Measurements from ENCODE around the gene CLSTN1. TPM values are rescaled to one million over a fixed set of nuclear protein-coding genes. Genes with fewer than 3 reads are reported as not detected.
"Not testable (repeated sequence)": the region's sequence is repeated elsewhere in the genome, so short reads cannot be mapped to it uniquely, and the experiment has no call there.

The CLSTN1 gene
- total and polyA plus RNA-seq, 8 donors, result 73.1 to 120 (median 107) TPM

- H3K4me3 ChIP-seq, result no peak overlapping the region
- H3K36me3 ChIP-seq, result no peaks in the 10 kb centered on the region
- no peak overlapping the region for H3K27ac ChIP-seq
- peak; percentile 26 for ATAC-seq
- no peak for DNase-seq
- H3K4me1 ChIP-seq, result no peaks in the 10 kb centered on the region
- no peaks in the 10 kb centered on the region for H3K9me3 ChIP-seq
- intact Hi-C loops (cut with DNase I), result no loop called here
- TF ChIP-seq CTCF (IDR thresholded peaks at IDR 0.05), result no peak
- no peaks in the 10 kb centered on the region for H3K27me3 ChIP-seq
These were observed 31.4 kb downstream of the CLSTN1 start for GRCh38 chr1:9792156-9793042.

DNA sequence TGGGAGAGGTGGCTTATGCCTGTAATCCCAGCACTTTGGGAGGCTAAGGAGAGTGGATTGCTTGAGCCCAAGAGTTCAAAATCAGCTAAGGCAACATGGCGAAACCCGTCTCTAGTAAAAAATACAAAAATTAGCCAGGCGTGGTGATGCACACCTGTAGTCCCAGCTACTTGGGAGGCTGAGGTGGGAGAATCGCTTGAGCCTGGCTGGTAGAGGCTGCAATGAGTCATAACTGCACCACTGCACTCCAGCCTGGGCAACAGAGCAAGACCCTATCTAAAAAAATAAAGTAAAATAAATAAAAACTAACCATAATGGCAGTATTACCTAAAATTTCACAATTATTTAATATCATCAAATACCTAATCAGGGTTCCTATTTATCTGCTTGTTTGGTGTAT lies 34.1 kb downstream of the CLSTN1 start:
- ATAC-seq, H3K36me3 ChIP-seq, H3K4me1 ChIP-seq, DNase-seq, H3K9me3 ChIP-seq, H3K4me3 ChIP-seq, H3K27ac ChIP-seq, H3K27me3 ChIP-seq: not testable (repeated sequence)
- intact Hi-C loops (cut with DNase I), result loop anchor here in 1 of 2 donors (5.0 kb wide), 1 partner anchor 78 kb away; no protein-coding TSS in a partner anchor

GRCh38 chr1:9787702-9788101 lies 36.1 kb downstream of the CLSTN1 start:
- peak; percentile 29 for ATAC-seq
- Histone ChIP-seq H3K36me3 (no peaks in the 10 kb centered on the region), H3K9me3 (no peaks in the 10 kb centered on the region), H3K27me3 (no peaks in the 10 kb centered on the region), H3K4me3 (no peak overlapping the region), H3K4me1 (peaks cover 0 to 6% of the 10 kb centered on the region in 2 donors), H3K27ac (no peak overlapping the region)
- no peak for DNase-seq
- no peak for TF ChIP-seq CTCF (IDR thresholded peaks at IDR 0.05)
- intact Hi-C loops (cut with DNase I), result loop anchor here in 1 of 2 donors (5.0 kb wide), 1 partner anchor 80 kb away; no protein-coding TSS in a partner anchor

DNA sequence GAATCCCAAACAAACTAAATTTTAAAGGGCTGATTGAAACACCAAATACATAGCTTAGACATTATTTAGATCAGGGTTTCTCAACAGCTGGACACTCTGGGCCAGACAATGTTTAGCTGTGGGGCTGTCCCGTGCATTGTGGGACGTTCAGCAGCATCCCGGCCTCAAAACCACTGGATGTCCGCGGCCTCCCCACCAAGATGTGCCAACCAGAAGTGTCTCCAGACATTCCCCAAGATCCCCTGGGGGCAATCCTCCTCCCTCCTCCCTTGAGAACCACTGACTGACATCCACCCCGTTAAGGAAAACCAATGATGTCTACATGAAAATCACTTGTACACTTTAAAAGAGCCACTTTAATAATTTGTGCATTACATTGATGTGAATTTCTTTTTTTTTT lies 38.4 kb downstream of the CLSTN1 start:
- no peaks in the 10 kb centered on the region for H3K27me3 ChIP-seq
- H3K4me3 ChIP-seq, result no peak overlapping the region
- no peak overlapping the region for H3K27ac ChIP-seq
- H3K36me3 ChIP-seq, result no peaks in the 10 kb centered on the region
- no peak for TF ChIP-seq CTCF (IDR thresholded peaks at IDR 0.05)
- no peaks in the 10 kb centered on the region for H3K9me3 ChIP-seq
- DNase-seq (no peak), ATAC-seq (no peak)
- intact Hi-C loops (cut with DNase I), result loop anchor here in 1 of 2 donors (5.0 kb wide), 1 partner anchor 82 kb away; no protein-coding TSS in a partner anchor
- H3K4me1 ChIP-seq, result peaks cover 0 to 6% of the 10 kb centered on the region in 2 donors

GRCh38 chr1:9784508-9785133 lies 39.1 kb downstream of the CLSTN1 start:
- Histone ChIP-seq H3K9me3 (no peaks in the 10 kb centered on the region), H3K4me3 (no peak overlapping the region), H3K27ac (no peak overlapping the region), H3K27me3 (no peaks in the 10 kb centered on the region), H3K4me1 (peaks cover 0 to 6% of the 10 kb centered on the region in 2 donors), H3K36me3 (no peaks in the 10 kb centered on the region)
- ATAC-seq, result peak; percentile 87
- peak in 1 of 4 donors; percentile 44 for DNase-seq
- intact Hi-C loops (cut with DNase I), result loop anchor here in 1 of 2 donors (5.0 kb wide), 1 partner anchor 83 kb away; no protein-coding TSS in a partner anchor
- peak; percentile 49 to 65 for TF ChIP-seq CTCF (IDR thresholded peaks at IDR 0.05)
